ENCODE measurements around the gene C17orf113.

The C17orf113 gene

DNA sequence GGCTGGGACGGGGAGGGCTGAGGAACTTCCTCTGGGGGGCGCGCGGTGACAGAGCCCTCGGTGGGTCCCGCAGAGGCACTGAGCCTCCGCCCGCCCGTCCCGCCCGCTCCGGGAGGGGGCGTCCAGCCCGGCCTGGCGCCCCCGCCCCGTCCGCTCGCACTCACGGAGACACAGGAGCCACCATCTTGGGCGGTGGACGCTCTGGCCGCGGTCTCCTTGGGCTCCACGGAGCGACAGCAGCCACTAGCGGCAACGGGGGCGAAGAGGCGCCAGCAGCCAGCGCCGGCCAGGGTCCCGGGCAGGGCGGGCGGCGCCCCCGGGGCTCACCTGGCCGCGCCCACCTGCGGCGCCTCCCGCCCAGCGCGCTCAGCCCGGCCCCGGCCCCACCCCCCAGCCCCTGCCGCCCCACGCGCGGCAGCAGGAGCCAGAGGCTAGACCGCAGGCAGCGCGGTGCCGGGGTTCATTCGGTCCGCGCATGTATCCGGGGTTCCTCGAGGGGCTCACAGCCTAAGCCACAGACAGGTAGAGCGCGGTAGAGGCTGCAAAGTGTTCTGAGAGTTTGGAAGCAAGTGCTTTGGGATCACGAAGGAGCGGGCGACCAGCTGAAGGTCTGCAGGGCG, at the start of gene C17orf113:
TSS of gene C17orf113 (minus strand) at position 209 of the 620 bp plus-strand sequence. CDS start 7,225 bp downstream, outside the sequence.
- DNase-seq = peak; percentile 26

DNA sequence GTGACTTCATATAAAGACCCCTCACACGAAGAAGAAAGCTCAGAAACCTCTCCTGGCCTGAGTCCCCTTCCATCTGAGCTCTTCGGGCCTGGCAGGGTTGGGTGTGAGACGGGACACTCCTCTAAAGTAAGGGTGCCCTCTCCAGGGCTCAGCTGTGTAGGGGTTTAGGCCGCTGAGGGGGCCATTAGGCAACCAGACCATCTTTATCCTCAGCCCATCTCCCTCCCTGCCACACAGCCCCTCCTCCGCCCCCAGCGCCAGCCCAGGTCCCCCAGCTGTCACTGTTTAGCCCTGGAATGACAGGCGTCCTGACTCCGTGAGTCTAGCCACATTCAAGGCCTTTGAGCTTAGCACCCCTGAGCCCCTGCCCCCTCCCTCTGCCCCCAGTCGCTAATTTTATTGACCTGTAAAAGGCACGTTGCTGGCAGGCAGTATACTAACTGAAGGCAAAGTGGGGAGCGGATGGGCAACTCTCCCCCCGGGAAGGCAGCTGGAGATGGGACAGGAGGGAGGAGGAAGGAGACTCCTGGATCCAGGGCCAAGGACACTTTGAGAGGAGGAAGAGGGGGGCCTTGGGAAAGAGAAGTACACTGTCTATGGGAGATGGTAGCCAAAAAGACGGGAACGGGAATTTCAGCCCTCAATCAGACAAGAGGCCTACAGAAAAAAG, 48.5 kb upstream of the C17orf113 start:
- no peak for DNase-seq

DNA sequence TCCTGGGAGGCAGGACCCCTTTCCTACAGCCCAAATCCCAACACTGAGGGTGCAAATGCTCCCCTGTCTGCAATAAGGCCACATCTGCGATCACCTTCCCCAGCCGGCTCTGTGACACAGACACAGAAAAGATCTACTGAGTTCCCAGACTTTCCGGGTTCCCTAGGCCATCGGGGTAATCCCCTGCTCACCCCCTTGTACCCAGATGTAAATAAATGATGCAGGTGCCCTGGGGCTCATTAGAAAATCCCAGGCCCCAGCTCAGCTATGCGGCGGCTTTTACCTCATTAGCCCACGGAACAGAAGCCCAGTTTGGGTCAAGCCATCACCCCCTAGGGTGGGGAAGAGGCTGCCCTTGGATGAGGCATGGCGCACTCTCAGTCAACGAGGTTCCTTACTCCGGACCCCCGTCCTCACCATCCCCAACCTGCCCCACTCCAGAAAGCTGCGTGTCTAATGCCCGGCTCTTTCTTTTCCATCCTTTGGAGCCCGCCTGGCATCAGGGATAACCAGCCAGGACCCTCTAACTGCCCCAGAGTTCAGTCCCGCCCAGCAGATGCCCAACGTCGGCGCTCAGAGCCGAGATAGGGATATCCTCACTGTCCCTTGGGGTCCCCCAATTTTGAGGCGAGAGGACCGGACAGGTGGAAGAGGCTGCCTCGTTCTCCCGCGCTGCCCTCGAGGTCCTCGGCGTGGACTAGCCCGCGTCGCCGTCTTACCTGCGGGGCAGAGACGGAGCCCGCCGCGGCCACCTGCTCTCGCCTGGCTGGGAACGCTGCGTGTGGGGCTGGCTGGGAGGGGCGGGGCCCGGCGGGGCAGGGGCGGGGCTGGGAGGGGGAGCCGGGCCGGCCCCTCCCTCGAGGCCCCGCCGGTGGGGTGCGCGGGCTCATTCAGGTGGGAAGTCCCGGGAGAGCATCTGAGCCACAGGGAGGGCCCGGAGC, 47.6 kb upstream of the C17orf113 start, which contains the start of gene ZNF385C:
TSS of gene ZNF385C (minus strand) at position 783 of the 941 bp plus-strand sequence. CDS start 35,417 bp downstream, outside the sequence.
- DNase-seq = peak; percentile 17

DNA sequence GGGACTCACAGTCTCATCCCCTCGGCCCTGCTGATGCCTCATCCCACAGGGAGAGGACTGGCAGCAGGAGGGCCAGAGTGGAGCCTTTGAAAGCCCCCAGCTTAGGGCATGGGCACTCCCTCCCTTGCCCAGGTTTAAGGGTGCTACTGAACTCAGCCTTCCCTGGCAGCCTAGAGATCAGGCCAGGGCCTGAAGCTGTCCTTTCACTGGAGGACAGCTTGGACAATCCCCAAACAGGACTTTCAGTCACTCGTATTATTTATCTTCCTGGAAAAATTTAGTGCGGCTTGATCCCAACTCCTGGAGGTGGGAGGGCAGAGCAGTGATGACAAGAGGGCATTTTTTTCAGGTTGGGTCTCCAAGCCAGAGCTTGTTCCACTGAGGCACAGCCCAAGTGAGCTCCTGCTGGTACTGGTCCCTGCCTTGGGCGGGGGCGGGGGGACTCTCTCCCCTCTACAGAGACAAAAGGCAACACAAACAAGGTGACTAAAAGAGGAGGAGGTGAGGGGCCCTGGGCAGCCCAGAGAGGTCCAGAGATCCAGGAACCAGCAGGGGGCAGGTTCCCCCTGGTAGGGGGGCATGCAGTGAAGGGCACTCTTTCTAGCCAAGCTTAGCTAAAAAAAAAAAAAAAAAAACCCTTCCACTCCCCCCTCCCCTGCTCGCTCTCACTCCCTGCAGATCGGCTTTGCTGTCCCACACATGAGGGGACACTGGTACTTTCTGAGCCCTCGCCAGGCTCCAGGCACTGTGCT, 46.1 kb upstream of the C17orf113 start:
- DNase-seq = no peak

DNA sequence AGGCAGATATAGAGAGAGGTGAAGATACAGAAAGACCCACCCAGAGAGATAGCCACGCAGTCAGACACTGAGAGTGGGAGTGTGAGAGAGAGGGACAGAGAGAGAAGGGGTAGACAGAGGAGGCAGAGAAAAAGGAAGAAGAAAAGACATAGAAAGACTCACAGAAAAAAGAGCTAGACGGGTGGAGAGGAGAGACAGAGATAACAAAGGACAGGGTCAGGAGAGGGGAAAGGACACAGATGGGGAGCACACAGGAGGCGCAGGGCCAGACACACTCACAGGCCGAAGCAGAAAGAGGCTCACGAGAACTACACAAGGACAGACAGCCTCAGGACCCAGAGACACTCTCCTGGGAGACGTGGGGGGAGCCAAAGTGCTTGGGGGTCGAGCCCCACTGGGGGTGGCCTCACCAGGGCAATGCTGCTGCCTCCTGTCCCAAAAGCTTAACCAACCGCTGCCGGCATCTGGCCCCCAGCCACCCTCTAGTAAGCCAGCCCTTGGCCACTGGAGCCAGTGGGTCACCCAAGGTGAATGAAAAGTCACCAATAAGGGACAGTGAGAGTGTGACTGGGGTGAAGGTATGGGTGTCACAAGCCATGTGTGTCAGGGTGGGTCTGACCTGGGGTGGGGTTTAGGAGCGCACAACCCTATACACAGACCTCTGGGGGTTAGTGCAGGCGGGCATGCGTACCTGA, 44.1 kb upstream of the C17orf113 start:
- no peak for DNase-seq

DNA sequence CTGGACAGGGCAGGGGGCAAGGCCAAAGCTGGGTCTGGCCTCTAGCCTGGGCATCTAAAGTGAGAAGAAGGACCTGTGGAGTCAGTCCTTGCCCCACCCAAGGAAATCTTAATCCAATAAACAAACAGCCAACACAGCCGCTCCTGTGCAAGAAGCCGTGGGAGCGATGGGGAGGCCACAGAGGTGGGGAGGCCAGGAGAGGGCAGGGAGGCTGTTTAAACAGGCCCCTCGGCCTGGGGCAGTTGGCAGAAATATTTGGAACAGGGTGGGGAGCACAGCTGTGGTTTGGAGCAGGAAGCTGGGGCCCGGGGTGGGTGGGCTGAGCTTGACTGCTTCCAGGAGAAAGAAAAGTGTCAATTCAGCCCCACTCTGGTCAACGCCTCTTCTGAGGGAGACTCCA, 42.5 kb upstream of the C17orf113 start:
- no peak for DNase-seq

DNA sequence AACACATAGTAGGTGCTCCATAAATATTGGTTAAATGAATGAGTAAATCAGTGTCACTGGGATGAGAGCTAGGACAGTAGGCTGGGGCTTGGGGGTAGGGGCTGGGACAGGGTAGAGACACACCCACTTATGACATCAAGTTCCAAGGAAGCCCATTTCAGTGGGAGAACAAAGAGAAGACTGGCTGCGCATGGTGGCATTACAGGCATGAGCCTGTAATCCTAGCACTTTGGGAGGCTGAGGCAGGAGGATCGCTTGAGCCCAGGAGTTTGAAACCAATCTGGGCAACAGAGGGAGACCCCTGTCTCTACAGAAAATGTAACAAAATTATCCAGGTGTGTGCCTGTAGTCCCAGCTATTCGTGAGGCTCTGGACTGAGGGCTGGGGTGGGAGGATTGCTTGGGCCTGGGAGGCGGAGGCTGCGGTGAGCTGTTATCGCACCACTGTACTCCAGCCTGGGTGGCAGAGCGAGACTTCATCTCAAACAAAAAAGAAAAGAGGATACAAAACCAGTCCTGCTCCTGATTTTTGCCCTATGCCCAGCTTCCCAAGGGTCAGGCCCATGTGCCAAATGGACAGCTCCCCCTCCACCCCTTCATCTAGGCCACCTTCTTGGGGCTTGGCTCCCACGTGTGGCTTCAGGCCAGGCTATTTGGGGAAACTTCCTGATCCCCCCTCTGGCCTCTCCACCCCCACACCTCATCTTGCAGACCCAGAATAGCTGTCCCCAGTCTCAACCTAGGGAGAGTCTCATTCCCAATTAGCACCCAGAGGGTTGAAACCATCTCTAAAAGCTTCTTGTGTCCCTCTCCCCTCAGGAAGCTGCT, 40.8 kb upstream of the C17orf113 start:
- DNase-seq = no peak

DNA sequence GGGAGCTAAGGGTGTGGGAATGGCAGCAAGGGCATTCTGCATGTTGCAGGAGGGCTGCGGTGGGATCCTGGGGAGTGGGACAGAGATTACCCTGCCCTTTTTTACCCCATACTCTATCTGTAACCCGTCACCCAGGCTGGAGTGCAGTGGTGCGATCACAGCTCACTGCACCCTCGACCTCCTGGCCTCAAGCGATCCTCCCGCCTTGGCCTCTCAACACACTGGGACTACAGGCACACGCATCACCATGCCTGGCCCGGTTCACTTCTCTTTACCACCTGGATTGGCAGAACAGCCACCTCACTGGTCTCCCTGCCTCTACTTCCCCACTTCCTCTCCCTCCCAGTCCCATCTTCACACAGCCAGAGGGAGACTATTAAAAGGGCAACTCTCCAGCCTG, 38.3 kb upstream of the C17orf113 start:
- no peak for DNase-seq

DNA sequence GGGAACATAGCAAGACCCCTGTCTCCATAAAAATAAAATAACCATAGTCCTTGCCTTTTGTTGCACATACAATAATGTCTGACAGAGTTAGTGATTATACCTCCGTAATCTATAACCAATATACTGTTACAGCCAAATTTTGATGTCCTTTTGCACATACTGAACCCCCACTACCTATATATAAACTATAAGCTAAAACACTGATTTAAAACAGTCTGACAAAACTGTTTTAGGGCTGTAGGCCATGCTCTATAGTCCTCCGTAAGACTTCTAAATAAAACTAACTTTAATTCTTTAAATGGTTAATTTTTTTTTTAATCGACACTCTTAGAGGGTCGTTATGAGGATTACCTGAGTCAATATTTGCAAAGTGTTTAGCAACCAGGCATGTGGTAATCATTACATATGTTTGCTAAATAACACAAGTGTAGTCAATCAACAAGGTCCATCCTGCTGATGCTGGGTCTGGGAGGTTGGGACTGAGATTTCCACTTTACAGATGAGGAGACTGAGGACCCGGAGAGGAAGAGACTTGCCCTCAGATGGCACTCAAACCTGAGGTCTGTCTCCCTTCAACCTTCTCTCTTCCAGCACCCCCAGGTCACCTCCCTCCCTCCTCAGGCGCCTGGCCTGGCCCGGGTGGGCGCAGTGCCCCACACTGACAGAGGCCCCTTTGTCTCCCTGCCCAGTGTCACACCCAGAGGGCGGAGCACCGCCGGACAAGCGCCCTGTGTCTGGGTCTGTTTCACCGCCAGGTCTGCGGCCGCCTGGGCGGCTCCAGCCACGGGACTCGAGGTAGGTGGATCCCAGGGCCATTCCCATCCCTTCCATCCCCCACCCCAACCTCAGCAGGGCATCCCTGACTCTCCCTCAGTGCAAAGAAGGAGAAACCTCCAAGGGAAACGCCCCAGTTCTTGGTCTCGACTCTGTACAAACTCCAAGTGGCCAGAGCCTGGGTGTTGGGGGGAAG, 37.6 kb upstream of the C17orf113 start:
- DNase-seq = no peak

DNA sequence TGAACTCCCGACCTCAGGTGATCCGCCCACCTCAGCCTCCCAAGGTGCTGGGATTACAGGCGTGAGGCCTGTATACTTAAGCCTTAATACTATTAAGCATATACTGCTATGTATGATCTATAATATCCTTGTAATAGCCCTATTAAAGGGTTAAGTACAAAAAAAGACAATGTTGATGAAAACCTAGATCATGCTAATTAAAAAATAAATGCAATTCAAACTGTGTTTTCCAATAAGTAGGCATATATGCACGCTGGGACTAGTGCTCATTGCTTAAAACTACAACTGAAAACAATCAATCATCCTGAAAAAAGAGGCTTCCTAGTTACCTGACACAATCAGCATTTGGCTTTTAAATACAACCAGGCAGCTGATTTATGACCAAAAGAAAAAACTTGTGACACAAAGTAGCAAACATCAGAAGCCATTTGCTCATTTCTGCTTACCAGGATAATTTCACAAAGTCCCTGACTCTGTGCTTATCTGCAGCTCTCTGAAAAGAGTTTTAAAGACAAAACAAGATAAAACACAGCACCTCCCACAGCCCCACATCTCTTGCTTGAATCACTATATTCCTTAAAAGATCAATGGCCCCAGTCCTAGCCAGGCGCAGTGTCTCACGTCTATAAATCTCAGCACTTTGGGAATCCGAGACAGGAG, 36.8 kb upstream of the C17orf113 start:
- DNase-seq = no peak

DNA sequence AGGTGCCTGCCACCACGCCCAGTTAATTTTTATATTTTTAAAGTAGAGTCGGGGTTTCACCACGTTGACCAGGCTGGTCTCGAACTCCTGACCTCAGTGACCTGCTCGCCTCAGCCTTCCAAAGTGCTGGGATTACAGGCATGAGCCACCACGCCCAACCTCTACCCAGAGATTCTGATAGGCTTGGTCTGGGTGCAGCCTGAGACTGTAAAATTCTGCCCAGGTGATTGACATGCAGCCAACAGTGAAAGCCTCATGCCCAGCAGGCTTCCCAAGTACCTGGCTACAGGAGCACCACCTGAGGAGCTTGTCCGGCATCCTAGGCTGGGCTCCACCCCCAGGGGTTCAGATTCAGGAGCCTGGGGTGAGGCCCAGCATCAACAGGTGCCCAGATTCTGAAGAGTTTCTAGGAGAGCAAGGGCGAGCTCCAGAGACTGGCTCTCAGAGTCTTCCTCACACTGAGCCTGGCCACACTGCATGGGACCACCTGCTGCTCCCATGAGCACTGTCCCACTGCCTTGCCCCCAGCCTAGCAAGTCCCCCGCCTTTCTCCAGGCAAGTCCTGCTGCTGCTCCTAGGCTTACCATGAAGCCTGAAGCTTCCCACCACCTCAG, 31.2 kb upstream of the C17orf113 start:
- DNase-seq = no peak

DNA sequence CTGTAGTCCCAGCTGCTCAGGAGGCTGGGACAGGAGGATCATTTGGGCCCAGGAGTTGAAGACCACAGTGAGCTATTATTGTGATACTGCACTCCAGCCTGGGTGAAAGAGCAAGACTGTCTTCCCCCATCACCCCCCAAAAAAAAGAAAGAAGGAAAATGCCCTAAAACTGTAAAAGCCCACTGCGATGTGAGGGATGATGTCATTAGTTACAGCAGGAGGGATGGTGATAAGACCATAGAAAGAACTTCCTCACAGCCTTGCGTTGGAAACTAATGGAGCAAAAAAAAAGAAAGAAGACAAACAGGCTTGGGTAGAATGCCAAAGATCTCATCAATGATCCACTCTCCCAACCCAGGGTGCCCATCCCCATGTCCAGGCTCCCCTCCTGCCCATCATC, 29.1 kb upstream of the C17orf113 start:
- no peak for DNase-seq

DNA sequence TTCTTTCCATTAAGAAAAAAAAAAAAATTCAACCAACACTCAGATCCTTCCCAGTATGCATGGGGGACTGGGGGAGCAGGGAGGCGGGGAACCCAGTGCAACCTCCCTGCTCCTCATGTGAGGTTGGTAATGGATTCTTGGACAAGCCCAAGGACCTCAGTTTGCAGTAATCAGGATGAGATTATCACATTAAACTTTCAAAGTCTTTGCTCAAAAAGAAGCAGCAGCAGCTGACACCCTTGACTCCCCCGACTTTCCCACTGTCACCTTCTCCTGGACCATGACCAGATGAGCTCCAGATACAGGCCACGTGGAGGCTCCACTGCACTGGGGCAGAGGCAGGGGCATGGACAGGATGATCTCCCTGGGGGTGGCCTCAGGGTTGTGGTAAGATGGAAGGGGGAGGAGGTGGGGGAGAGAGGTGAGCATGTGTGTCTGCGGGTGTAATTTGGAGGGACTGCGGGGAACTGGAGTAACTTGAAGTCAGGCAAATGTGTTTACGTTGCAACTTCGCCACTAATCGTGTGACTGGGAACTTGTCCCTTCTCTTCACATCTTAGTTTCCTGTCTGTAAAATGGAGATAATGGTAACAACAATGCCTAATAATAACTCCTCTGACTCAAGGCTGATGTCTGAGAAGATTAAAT, 28.1 kb upstream of the C17orf113 start:
- no peak for DNase-seq

DNA sequence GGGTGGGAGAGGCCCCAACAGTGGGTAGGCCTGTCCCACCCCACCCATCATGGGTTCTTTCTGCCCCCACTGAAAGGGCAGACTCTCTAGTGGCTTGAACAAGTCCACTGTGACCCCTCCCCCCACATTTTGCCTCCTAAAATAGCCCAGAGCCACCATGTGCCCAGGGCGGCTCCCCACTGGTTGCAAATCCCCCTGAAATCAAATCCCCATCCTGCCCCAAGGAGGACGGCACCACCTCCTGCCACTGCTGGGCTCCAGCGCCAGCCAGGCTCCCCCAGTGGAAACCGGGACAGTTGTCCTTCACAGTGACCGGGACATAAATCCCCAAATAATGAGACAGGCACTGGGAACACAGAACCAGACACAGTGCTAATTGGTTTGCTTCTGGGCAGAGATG, 27.4 kb upstream of the C17orf113 start:
- no peak for DNase-seq

DNA sequence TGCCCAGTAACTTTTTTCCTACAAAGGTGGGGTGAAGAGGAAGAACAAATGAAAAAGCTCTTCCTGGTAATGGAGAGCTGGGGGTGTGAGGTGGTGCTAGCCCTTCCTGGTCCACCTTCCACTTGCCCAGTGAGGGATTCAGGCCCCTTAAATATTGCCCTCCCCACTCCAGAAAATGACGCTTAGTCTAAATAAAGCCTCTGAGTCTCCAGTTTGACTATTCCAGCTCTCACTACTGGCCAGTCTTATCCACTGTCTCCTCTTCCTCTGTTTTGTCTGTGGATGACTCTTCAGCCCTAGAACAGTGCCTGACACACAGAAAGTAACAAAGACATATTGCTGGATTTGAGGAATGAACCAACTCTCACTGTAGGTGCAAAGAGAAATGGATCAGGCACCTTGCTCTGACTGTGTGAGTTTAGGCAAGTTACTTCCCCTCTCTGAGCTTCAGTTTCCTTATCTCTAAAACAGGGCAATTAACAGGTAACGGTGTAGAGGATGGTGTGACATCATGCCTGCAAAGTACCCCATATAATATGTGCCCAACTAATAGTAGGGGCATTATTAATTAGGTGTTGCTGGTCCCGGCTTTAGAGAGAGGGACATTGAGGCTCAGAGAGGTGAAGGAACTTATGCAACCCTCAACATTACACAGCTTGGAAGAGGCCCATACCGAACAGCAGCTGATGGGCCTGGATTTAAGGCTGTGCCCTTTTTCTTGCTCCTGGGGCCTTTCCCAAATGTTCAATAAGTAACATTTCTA, 26.6 kb upstream of the C17orf113 start:
- no peak for DNase-seq

DNA sequence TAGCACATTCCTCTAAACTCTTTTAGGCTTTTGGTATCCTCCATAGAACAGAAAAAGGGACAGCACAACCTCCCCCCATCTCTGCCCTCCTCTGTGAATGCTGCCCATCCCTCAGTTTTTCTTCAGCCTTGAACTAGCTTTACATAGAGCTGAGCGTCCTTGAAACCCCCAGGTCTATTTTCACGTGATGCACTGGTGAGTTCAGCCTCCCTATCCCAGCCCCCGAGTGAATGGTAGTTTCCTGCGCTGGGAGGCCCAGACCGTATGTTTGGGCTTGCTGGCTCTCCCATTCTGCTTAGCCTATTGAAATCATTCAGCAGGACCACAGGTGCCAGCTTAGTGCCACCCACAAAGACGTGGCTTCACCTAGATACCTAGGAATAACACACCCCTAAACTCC, 25.4 kb upstream of the C17orf113 start:
- DNase-seq = no peak

DNA sequence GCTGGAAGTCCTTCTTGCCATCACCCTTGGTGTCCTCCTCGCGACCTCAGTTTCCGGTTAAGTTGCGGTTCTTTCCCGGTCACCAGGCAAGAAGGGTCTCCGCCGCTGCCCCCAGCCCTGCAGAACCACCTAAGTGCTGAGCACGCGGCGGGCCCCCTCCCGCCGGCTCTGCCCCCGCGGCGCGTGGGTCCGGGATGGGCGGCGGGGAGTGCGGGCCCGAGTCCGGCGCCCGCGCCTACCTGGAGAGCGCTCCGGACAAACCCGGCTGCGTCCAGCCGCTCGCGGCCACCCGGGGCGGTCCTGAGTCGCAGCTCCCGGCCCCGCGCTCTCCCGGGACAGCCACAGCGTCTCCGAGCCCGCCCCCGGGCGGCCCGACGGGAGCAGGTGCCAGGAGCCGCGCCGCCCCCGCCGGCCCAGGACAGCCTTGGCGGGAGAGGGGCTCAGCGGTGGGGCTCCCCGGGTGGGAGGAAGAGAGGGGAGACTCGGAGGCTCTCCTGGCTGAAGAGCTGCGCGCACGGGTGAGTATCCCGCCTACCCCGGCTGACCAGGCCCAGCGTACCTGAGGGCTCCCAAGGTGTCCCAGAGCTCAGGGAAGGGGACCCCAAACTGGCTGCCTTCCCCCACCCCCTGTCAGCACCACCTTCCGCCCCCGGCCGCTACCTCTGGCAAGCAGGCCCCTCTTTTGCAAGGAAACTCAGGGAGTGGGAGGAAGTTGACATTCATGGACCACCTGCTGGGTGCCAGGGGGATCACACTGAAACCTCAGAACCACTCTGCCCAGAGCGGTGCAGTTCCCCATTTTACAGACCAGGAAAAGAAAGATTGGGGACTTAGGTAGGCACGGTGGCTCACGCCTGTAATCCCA, 22.2 kb upstream of the C17orf113 start:
- no peak for DNase-seq

Measured in CD4-positive, alpha-beta T cell treated with Interleukin-4 for 4 hours (primary cell).